Body of pancreas (tissue), 4 donors: Measurements from ENCODE around the gene C22orf39. TPM values are rescaled to one million over a fixed set of nuclear protein-coding genes. Genes with fewer than 3 reads are reported as not detected.

ENCODE experiments used
- ATAC-seq: fragments of 150-250 bp; one replicate; pipeline ENCODE4 v1.9.1; 2016
- DNase-seq, 4 donors: peaks; one replicate each; pipeline ENCODE4 v3.0.0-alpha.2; 2019
- H3K27ac ChIP-seq, 4 donors: fragments of 200-600 bp; sonication (generic); 1 replicate in 3 of 4; 2 replicates in 1 of 4; pipeline versions ENCODE4 v1.5.1 to v1.6.1; 2016 to 2019; ENCODE audit warnings: mild to moderate bottlenecking in 1 of 4, mixed read lengths in 1 of 4, moderate library complexity in 1 of 4
- H3K27me3 ChIP-seq, 2 donors: fragments of 200-600 bp; sonication (generic); one replicate each; pipeline ENCODE4 v1.6.0; 2016; ENCODE audit warnings: mild to moderate bottlenecking in 1 of 2
- H3K36me3 ChIP-seq, 2 donors: fragments of 200-600 bp; sonication (generic); replicated peaks in 1 of 2; 2 replicates each; pipeline ENCODE4 v1.5.1; 2016; ENCODE audit warnings: low read depth in 2 of 2; ENCODE audit not compliant: insufficient read depth in 1 of 2
- H3K4me1 ChIP-seq: fragments of 200-600 bp; sonication (generic); one replicate; pipeline ENCODE4 v1.6.0; 2016
- H3K4me3 ChIP-seq, 2 donors: fragments of 200-600 bp; sonication (generic); 1 replicate in 1 of 2; 2 replicates in 1 of 2; pipeline ENCODE4 v1.5.1; 2016 to 2019
- H3K9me3 ChIP-seq, 3 donors: fragments of 200-600 bp; sonication (generic); 1 replicate in 2 of 3; 2 replicates in 1 of 3; pipeline ENCODE4 v1.5.1; 2016
- CTCF ChIP-seq, 7 experiments: fragments of 450-650 bp in 4 of 7; fragments of 200-600 bp in 3 of 7; sonication (generic) in 3 of 7; IDR thresholded peaks; one replicate each; pipeline ENCODE4 v1.5.1; 2016 to 2019; ENCODE audit warnings: antibody characterized with exemption in 7 of 7
- POLR2A ChIP-seq, 3 donors: fragments of 450-650 bp; IDR thresholded peaks; one replicate each; pipeline ENCODE4 v1.6.1; 2016; ENCODE audit warnings: antibody characterized with exemption in 3 of 3, mild to moderate bottlenecking in 2 of 3
- WGBS, 2 donors: methylation state at CpG; one replicate each; pipeline ENCODE4 v1.1.5; 2017; 5-methylcytosine and 5-hydroxymethylcytosine counted together
- intact Hi-C: fragments of 100-400 bp; cut with DNase I; formaldehyde crosslinking; loops from one replicate; pipeline ENCODE4 v1.15.1; 2023
- total RNA-seq, 2 donors: library from RNA; depleted of rRNA; stranded (reverse); fragments of >200 nt; gene quantifications; one replicate each; pipeline ENCODE4 v1.1.0, GENCODE V29; 2016

Gene C22orf39
- total RNA-seq, 2 donors from 2014 or later = 36.1 to 49.8 TPM

GRCh38 chr22:19494676-19495173, 47.2 kb upstream of the C22orf39 start:
- H3K27ac ChIP-seq = no peak overlapping the region
- H3K4me1 ChIP-seq = no peaks in the 10 kb centered on the region
- no peaks in the 10 kb centered on the region for H3K27me3 ChIP-seq
- WGBS, 2 donors = 88 to 91% methylated on average over 6 of the region's 6 CpGs
- TF ChIP-seq POLR2A (IDR thresholded peaks at IDR 0.05) (no peak), CTCF (IDR thresholded peaks at IDR 0.05) (no peak)
- no peaks in the 10 kb centered on the region for H3K9me3 ChIP-seq
- H3K36me3 ChIP-seq = no peaks in the 10 kb centered on the region
- intact Hi-C loops = no loop called here
- ATAC-seq (no peak), DNase-seq (no peak)
- H3K4me3 ChIP-seq = no peak overlapping the region

GRCh38 chr22:19494001-19494560, 46.6 kb upstream of the C22orf39 start:
- DNase-seq = no peak
- no peaks in the 10 kb centered on the region for H3K36me3 ChIP-seq
- H3K9me3 ChIP-seq = no peaks in the 10 kb centered on the region
- H3K27me3 ChIP-seq = no peaks in the 10 kb centered on the region
- intact Hi-C loops = no loop called here
- no peak for ATAC-seq
- H3K27ac ChIP-seq = no peak overlapping the region
- no peak overlapping the region for H3K4me3 ChIP-seq
- WGBS, 2 donors = 90 to 95% methylated on average over 2 to 8 of the region's 8 CpGs
- H3K4me1 ChIP-seq = no peaks in the 10 kb centered on the region
- no peak for TF ChIP-seq POLR2A (IDR thresholded peaks at IDR 0.05)

GRCh38 chr22:19492504-19493174, 45.1 kb upstream of the C22orf39 start:
- no peaks in the 10 kb centered on the region for H3K9me3 ChIP-seq
- no peak for ATAC-seq
- H3K36me3 ChIP-seq = no peaks in the 10 kb centered on the region
- DNase-seq = no peak
- H3K4me3 ChIP-seq = no peak overlapping the region
- H3K27ac ChIP-seq = no peak overlapping the region
- no peak for TF ChIP-seq POLR2A (IDR thresholded peaks at IDR 0.05)
- TF ChIP-seq CTCF (IDR thresholded peaks at IDR 0.05) = no peak
- intact Hi-C loops = no loop called here
- H3K4me1 ChIP-seq = no peaks in the 10 kb centered on the region
- H3K27me3 ChIP-seq = no peaks in the 10 kb centered on the region
- WGBS, 2 donors = 84 to 91% methylated on average over 6 of the region's 6 CpGs

- WGBS, 2 donors = 86 to 92% methylated on average over 5 of the region's 5 CpGs
- no peaks in the 10 kb centered on the region for H3K4me1 ChIP-seq
- TF ChIP-seq POLR2A (IDR thresholded peaks at IDR 0.05) = no peak
- TF ChIP-seq CTCF (IDR thresholded peaks at IDR 0.05) = no peak
- H3K4me3 ChIP-seq = no peak overlapping the region
- no peaks in the 10 kb centered on the region for H3K9me3 ChIP-seq
- no peak for ATAC-seq
- DNase-seq = no peak
- intact Hi-C loops = no loop called here
- no peaks in the 10 kb centered on the region for H3K36me3 ChIP-seq
- H3K27ac ChIP-seq = no peak overlapping the region
- no peaks in the 10 kb centered on the region for H3K27me3 ChIP-seq
Observed at GRCh38 chr22:19490628-19491230, 43.2 kb upstream of the C22orf39 start.
